K562 (cell line): Measurements from ENCODE around the gene GLI1. TPM values are rescaled to one million over a fixed set of nuclear protein-coding genes. Genes with fewer than 3 reads are reported as not detected.

ENCODE experiments used
- ATAC-seq: fragments of 200-7000 bp; cut with Tn5 transposase; 3 replicates; pipeline ENCODE4 v1.9.1; 2020; ENCODE audit warnings: moderate library complexity
- BruUV-seq: library from RNA; stranded (reverse); fragments of 400-500 nt; replicated peaks from 2 replicates; lab custom pipeline; 2021; lab: Mats Ljungman, UMichigan
- CTCF ChIA-PET: fragments of 300-600 bp; formaldehyde crosslinking; extraction: SDS; loops from one replicate; lab custom pipeline; 2021; ENCODE audit warnings: low intra/inter-chr PET ratio; lab: Yijun Ruan, JAX
- POLR2A ChIA-PET: fragments of 300-600, 350-650 bp; sonication (Branson Sonifier 250); formaldehyde crosslinking; extraction: SDS; loops from one replicate; lab custom pipeline; 2021; ENCODE audit warnings: antibody characterized with exemption, inconsistent platforms; lab: Yijun Ruan, JAX
- DNase-seq, 4 experiments: peaks; one replicate each; pipeline versions ENCODE4 v3.0.0 to v3.0.0-alpha.2; 2011 to 2018; ENCODE audit warnings: low spot score in 3 of 4, mixed read lengths in 3 of 4; ENCODE audit errors: extremely low read depth in 1 of 4
- FAIRE-seq: peaks from 2 replicates; lab custom pipeline; 2011; peaks lifted over from hg19 to GRCh38; lab: Jason Lieb, UNC
- H2AFZ ChIP-seq: 2 replicates; pipeline ENCODE4 v1.6.0; 2011; ENCODE audit warnings: low read depth, low read length, control low read depth, inconsistent platforms
- H3K27ac ChIP-seq: fragments of 200-600 bp; 3 replicates; pipeline ENCODE4 v1.8.0; 2011; ENCODE audit warnings: low read depth, mild to moderate bottlenecking, control low read depth, inconsistent platforms, low read length, moderate library complexity, mixed read lengths; ENCODE audit errors: extremely low read depth
- H3K27me3 ChIP-seq, 2 experiments: fragments of 300-600 bp in 1 of 2; 2 replicates in 1 of 2; 3 replicates in 1 of 2; pipeline versions ENCODE4 v1.6.0 to v1.8.0; 2011; ENCODE audit warnings: inconsistent platforms in 2 of 2, low read length in 2 of 2, mild to moderate bottlenecking in 1 of 2, mixed read lengths in 1 of 2, moderate library complexity in 1 of 2; ENCODE audit not compliant: control insufficient read depth in 2 of 2, insufficient read depth in 2 of 2
- H3K36me3 ChIP-seq: fragments of 300-600 bp; 3 replicates; pipeline ENCODE4 v1.8.0; 2011; ENCODE audit warnings: mild to moderate bottlenecking, low read length, inconsistent platforms; ENCODE audit not compliant: control insufficient read depth, insufficient read depth
- H3K4me1 ChIP-seq, 2 experiments: fragments of 200-600 bp in 1 of 2; replicated peaks in 1 of 2; 2 replicates in 1 of 2; 3 replicates in 1 of 2; pipeline versions ENCODE4 v1.5.1 to v1.8.0; 2011; ENCODE audit warnings: inconsistent platforms in 2 of 2, low read length in 2 of 2, mild to moderate bottlenecking in 1 of 2, mixed read lengths in 1 of 2, moderate library complexity in 1 of 2; ENCODE audit not compliant: control insufficient read depth in 2 of 2, insufficient read depth in 2 of 2
- H3K4me2 ChIP-seq: 2 replicates; pipeline ENCODE4 v1.6.1; 2011; ENCODE audit warnings: low read length, control low read depth, inconsistent platforms, mixed read lengths; ENCODE audit not compliant: insufficient read depth
- H3K4me3 ChIP-seq: fragments of 200-600 bp; sonication (generic), shearing (Covaris generic); 2 replicates; pipeline ENCODE4 v1.5.1; 2016; ENCODE audit warnings: control low read depth, inconsistent platforms
- H3K79me2 ChIP-seq: fragments of 200-600 bp; 3 replicates; pipeline ENCODE4 v1.8.0; 2011; ENCODE audit warnings: low read length, inconsistent platforms; ENCODE audit not compliant: control insufficient read depth, insufficient read depth
- H3K9ac ChIP-seq, 2 experiments: 2 replicates each; pipeline versions ENCODE4 v1.6.0 to v1.6.1; 2011; ENCODE audit warnings: low read depth in 2 of 2, low read length in 2 of 2, control low read depth in 1 of 2, inconsistent platforms in 1 of 2, mild to moderate bottlenecking in 1 of 2, mixed read lengths in 1 of 2; ENCODE audit not compliant: insufficient read depth in 1 of 2
- H3K9me1 ChIP-seq: one replicate; pipeline ENCODE4 v1.6.0; 2011; ENCODE audit warnings: inconsistent platforms, mild to moderate bottlenecking, low read length, moderate library complexity; ENCODE audit not compliant: control insufficient read depth, insufficient read depth
- H3K9me3 ChIP-seq: replicated peaks from 2 replicates; pipeline ENCODE4 v1.5.1; 2011; ENCODE audit warnings: low read depth, low read length, inconsistent platforms; ENCODE audit not compliant: control insufficient read depth, insufficient read depth
- H4K20me1 ChIP-seq: replicated peaks from 2 replicates; pipeline ENCODE4 v1.6.1; 2011; ENCODE audit warnings: low read length, inconsistent platforms, mixed read lengths; ENCODE audit not compliant: control insufficient read depth, insufficient read depth
- CTCFL ChIP-seq: IDR thresholded peaks from 2 replicates; pipeline ENCODE4 v1.6.1; 2011; ENCODE audit warnings: borderline replicate concordance, low read depth, mild to moderate bottlenecking, moderate library complexity, low read length; ENCODE audit not compliant: insufficient read depth, poor library complexity, severe bottlenecking
- FOXO4 ChIP-seq: fragments of 450-650 bp; formaldehyde crosslinking; IDR thresholded peaks from 2 replicates; pipeline ENCODE4 v1.4.0; 2020; ENCODE audit warnings: mild to moderate bottlenecking, moderate library complexity
- MTA3 ChIP-seq: fragments of 450-650 bp; formaldehyde crosslinking; IDR thresholded peaks from 2 replicates; pipeline ENCODE4 v1.6.1; 2017; ENCODE audit warnings: mild to moderate bottlenecking, borderline replicate concordance
- MYC ChIP-seq, 2 experiments: fragments of 250-450 bp in 1 of 2; sonication (Bioruptor Pico) in 1 of 2; IDR thresholded peaks; 2 replicates each; pipeline versions ENCODE4 v1.5.1 to v1.6.1; 2012 to 2021; ENCODE audit warnings: low read depth in 2 of 2, borderline replicate concordance in 1 of 2, improper control_type of control experiment in 1 of 2, low read length in 1 of 2, mild to moderate bottlenecking in 1 of 2, moderate library complexity in 1 of 2
- MYNN ChIP-seq, 2 experiments: sonication (generic); formaldehyde crosslinking in 1 of 2; IDR thresholded peaks; 2 replicates each; pipeline versions ENCODE4 v1.5.0 to v1.6.1; 2016 to 2020; ENCODE audit warnings: antibody characterized with exemption in 1 of 2, missing genetic modification reagents in 1 of 2
- POLR2A ChIP-seq: fragments of 450-650 bp; conservative IDR thresholded peaks from 2 replicates; pipeline ENCODE4 v1.6.1; 2016
- POLR2AphosphoS5 ChIP-seq: IDR thresholded peaks from 2 replicates; pipeline ENCODE4 v1.6.1; 2011; ENCODE audit warnings: mild to moderate bottlenecking, low read depth, low read length, moderate library complexity; ENCODE audit not compliant: control insufficient read depth, insufficient read depth
- RHOXF2B ChIP-seq: fragments of 250-450 bp; sonication (Bioruptor Pico); conservative IDR thresholded peaks from 2 replicates; pipeline ENCODE4 v1.5.1; 2021
- SLC30A9 ChIP-seq: fragments of 250-450 bp; sonication (Bioruptor Pico); IDR thresholded peaks from 2 replicates; pipeline ENCODE4 v1.8.0; 2022; ENCODE audit warnings: mild to moderate bottlenecking, moderate library complexity
- SMAD3 ChIP-seq: fragments of 450-650 bp; formaldehyde crosslinking; conservative IDR thresholded peaks from 2 replicates; pipeline ENCODE4 v1.4.0; 2020; ENCODE audit warnings: mild to moderate bottlenecking
- SP1 ChIP-seq: sonication (generic); formaldehyde crosslinking; IDR thresholded peaks from 2 replicates; pipeline ENCODE4 v1.8.1; 2022; ENCODE audit warnings: mild to moderate bottlenecking, missing genetic modification reagents
- SREBF1 ChIP-seq: fragments of 150-350 bp; IDR thresholded peaks from 2 replicates; pipeline ENCODE4 v1.6.1; 2014; ENCODE audit warnings: antibody characterized with exemption, low read depth, low read length, borderline replicate concordance
- THRB ChIP-seq: fragments of 450-650 bp; formaldehyde crosslinking; conservative IDR thresholded peaks from 2 replicates; pipeline ENCODE4 v1.4.0; 2022; ENCODE audit warnings: mild to moderate bottlenecking, missing genetic modification characterization
- TOE1 ChIP-seq, 2 experiments: fragments of 450-650 bp in 1 of 2; sonication (generic) in 1 of 2; formaldehyde crosslinking in 1 of 2; IDR thresholded peaks; 2 replicates each; pipeline versions ENCODE4 v1.7.1 to v1.8.0; 2016 to 2022; ENCODE audit warnings: borderline replicate concordance in 2 of 2, mild to moderate bottlenecking in 2 of 2, antibody characterized with exemption in 1 of 2, inconsistent platforms in 1 of 2, low read depth in 1 of 2, missing genetic modification reagents in 1 of 2, moderate library complexity in 1 of 2
- ZNF3 ChIP-seq: fragments of 250-450 bp; sonication (Bioruptor Pico); IDR thresholded peaks from 2 replicates; pipeline ENCODE4 v1.5.0; 2021; ENCODE audit warnings: mild to moderate bottlenecking, moderate library complexity
- WGBS: fragments of 100-300 bp; shearing (Covaris generic); methylation state at CpG from one replicate; pipeline ENCODE4 v1.1.6; 2016; ENCODE audit warnings: low coverage, mixed read lengths; ENCODE audit not compliant: insufficient coverage; ENCODE audit errors: missing lambda C conversion rate; 5-methylcytosine and 5-hydroxymethylcytosine counted together
- in situ Hi-C: fragments of 300-500 bp; cut with MboI; formaldehyde crosslinking; loops from 4 replicates; pipeline ENCODE4 v1.15.0; 2018; ENCODE audit warnings: inconsistent platforms, mixed read lengths
- intact Hi-C: fragments of 100-400 bp; cut with micrococcal nuclease; formaldehyde crosslinking; loops from 2 replicates; pipeline ENCODE4 v1.14.2; 2022
- polyA plus RNA-seq, 8 experiments: library from polyadenylated mRNA; depleted of rRNA in 4 of 8; stranded (reverse) in 5 of 8; unstranded in 3 of 8; fragments of >200 nt; fragmentation: Nextera tagmentation in 2 of 8; fragmentation: Illumina TruSeq in 1 of 8; extraction: Ambion mirVana in 2 of 8; extraction: Trizol in 1 of 8; gene quantifications; 2 replicates each; pipeline versions ENCODE4 v1.2.1 to v1.2.3, GENCODE V29; 2011 to 2014; ENCODE audit warnings: inconsistent platforms in 1 of 8, missing spikeins in 1 of 8
- total RNA-seq, 7 experiments: library from RNA; depleted of rRNA in 6 of 7; stranded (reverse); fragments of >200 nt in 6 of 7; fragmentation: Illumina TruSeq in 2 of 7; extraction: Trizol in 2 of 7; gene quantifications; 2 replicates each; pipeline versions ENCODE4 v1.2.1 to v1.2.3, GENCODE V29; 2011 to 2021; ENCODE audit warnings: low replicate concordance in 1 of 7

GLI1 gene
- total and polyA plus RNA-seq, 9 of the 15 experiments (the other 6 are each of a cell fraction or from before 2014, with no cell fraction given): 0.24 to 3.7 (median 0.61) TPM

- ATAC-seq: peak; percentile 1
- ChIA-PET CTCF (no interaction called here), POLR2A (interaction anchor here (0.6 to 10.1 kb wide), 15 partner anchors 9 to 351 kb away, joined by 3 to 184 read pairs (median 4); partner anchors contain the start of gene TSPAN31)
- peak overlapping the region; percentile 31; the same call in 2 of the 3 replicates for H3K27ac ChIP-seq
- no peak overlapping the region for H3K4me3 ChIP-seq
- DNase-seq: no peak
- in situ Hi-C loops: no loop called here
- intact Hi-C loops: no loop called here
- BruUV-seq: no TSS peak
- H3K9me3 ChIP-seq: no peaks in the 10 kb centered on the region
- H4K20me1 ChIP-seq: peaks cover 48% of the 10 kb centered on the region
- H2AFZ ChIP-seq: no peak overlapping the region
- H3K36me3 ChIP-seq: peaks cover 95% of the 10 kb centered on the region
- peaks cover 7% of the 10 kb centered on the region for H3K9me1 ChIP-seq
- 87% methylated on average over 8 of the region's 9 CpGs for WGBS
- H3K27me3 ChIP-seq: no peaks in the 10 kb centered on the region
- FAIRE-seq: no peak
- H3K4me1 ChIP-seq: peaks cover 1 to 21% of the 10 kb centered on the region in 2 experiments
- peaks cover 36% of the 10 kb centered on the region for H3K79me2 ChIP-seq
- H3K4me2 ChIP-seq: no peak overlapping the region
- H3K9ac ChIP-seq: no peak overlapping the region
- TF ChIP-seq ZNF3 (CRISPR knock-in tag): no peak
- no peak for TF ChIP-seq SLC30A9 (CRISPR knock-in tag)
- no peak for TF ChIP-seq TOE1 (IDR thresholded peaks at IDR 0.05; ENCODE audit: borderline replicate concordance)
- 0 out of 2 replicates have a peak, but pooled peaks have one; percentile 25 for TF ChIP-seq TOE1 (CRISPR knock-in tag; IDR thresholded peaks at IDR 0.05; ENCODE audit: borderline replicate concordance, low read depth)
- no peak for TF ChIP-seq SREBF1
- TF ChIP-seq MTA3: peak; percentile 41; the same call in 1 of the 2 replicates
- 0 out of 2 replicates have a peak, but pooled peaks have one; percentile 24 for TF ChIP-seq RHOXF2B
- peak; percentile 7; the same call in 1 of the 2 replicates for TF ChIP-seq POLR2A
- TF ChIP-seq SP1 (CRISPR knock-in tag): peak; percentile 38; the same call in 1 of the 2 replicates
- TF ChIP-seq FOXO4: no peak
- TF ChIP-seq CTCFL: no peak
- TF ChIP-seq MYC (IDR thresholded peaks at IDR 0.05; ENCODE audit: low read depth, low read length): no peak
- peak; percentile 43; the same call in 1 of the 2 replicates for TF ChIP-seq MYC (CRISPR knock-in tag; IDR thresholded peaks at IDR 0.05; ENCODE audit: borderline replicate concordance, low read depth)
- TF ChIP-seq POLR2AphosphoS5: peak; percentile 48
- 0 out of 2 replicates have a peak, but pooled peaks have one; percentile 32 for TF ChIP-seq SMAD3
- 0 out of 2 replicates have a peak, but pooled peaks have one; percentile 1 for TF ChIP-seq THRB (CRISPR knock-in tag)
- TF ChIP-seq MYNN (IDR thresholded peaks at IDR 0.05): peak; percentile 70; the same call in 1 of the 2 replicates
- TF ChIP-seq MYNN (CRISPR knock-in tag; IDR thresholded peaks at IDR 0.05): no peak; the same call in 1 of the 2 replicates
Observed at GRCh38 chr12:57514720-57515407, 55.3 kb downstream of the GLI1 start.
